ENCODE results near the gene INHBE. TPM values are rescaled to one million over a fixed set of nuclear protein-coding genes. Genes with fewer than 3 reads are reported as not detected.

INHBE gene
- total and polyA plus RNA-seq, 4 donors = 17.6 to 181 (median 110) TPM

GRCh38 chr12:57473886-57474285, 18.8 kb downstream of the INHBE start:
- WGBS = 88% methylated on average over 5 of the region's 5 CpGs
- peaks cover 4 to 20% (median 14%) of the 10 kb centered on the region in 4 donors for H3K4me1 ChIP-seq (ENCODE audit: control insufficient read depth in 4 of 4, insufficient read depth in 4 of 4, low read length in 3 of 4)
- DNase-seq (ENCODE audit: low spot score) = no peak

More at GRCh38 chr12:57473886-57474285, 18.8 kb downstream of the INHBE start:
- H3K9ac ChIP-seq (ENCODE audit: low read depth in 1 of 2, low read length in 2 of 2) = no peak overlapping the region
- no peak overlapping the region for H3K4me3 ChIP-seq (ENCODE audit: low read depth in 1 of 3, low read length in 3 of 3)
- peaks cover 0 to 2% (median 0%) of the 10 kb centered on the region in 4 donors for H3K36me3 ChIP-seq (ENCODE audit: control insufficient read depth in 4 of 4, insufficient read depth in 3 of 4, low read depth in 1 of 4, low read length in 3 of 4)
- H3K27ac ChIP-seq (ENCODE audit: low read depth in 1 of 2, low read length in 2 of 2) = no peak overlapping the region
- TF ChIP-seq, protein P1, sequence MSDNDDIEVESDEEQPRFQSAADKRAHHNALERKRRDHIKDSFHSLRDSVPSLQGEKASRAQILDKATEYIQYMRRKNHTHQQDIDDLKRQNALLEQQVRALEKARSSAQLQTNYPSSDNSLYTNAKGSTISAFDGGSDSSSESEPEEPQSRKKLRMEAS (IDR thresholded peaks at IDR 0.05) = no peak
- no peak for TF ChIP-seq JUND (IDR thresholded peaks at IDR 0.05)
- TF ChIP-seq HNF4G (IDR thresholded peaks at IDR 0.05) = no peak
- TF ChIP-seq TAF1 (conservative IDR thresholded peaks at IDR 0.05) = no peak
- no peak for TF ChIP-seq NR2F2 (IDR thresholded peaks at IDR 0.05)
- TF ChIP-seq RAD21 (IDR thresholded peaks at IDR 0.05) = no peak
- TF ChIP-seq EGR1 (IDR thresholded peaks at IDR 0.05; ENCODE audit: low read depth in 2 of 2) = no peak
- TF ChIP-seq ATF3 (IDR thresholded peaks at IDR 0.05) = no peak
- TF ChIP-seq, protein P2, sequence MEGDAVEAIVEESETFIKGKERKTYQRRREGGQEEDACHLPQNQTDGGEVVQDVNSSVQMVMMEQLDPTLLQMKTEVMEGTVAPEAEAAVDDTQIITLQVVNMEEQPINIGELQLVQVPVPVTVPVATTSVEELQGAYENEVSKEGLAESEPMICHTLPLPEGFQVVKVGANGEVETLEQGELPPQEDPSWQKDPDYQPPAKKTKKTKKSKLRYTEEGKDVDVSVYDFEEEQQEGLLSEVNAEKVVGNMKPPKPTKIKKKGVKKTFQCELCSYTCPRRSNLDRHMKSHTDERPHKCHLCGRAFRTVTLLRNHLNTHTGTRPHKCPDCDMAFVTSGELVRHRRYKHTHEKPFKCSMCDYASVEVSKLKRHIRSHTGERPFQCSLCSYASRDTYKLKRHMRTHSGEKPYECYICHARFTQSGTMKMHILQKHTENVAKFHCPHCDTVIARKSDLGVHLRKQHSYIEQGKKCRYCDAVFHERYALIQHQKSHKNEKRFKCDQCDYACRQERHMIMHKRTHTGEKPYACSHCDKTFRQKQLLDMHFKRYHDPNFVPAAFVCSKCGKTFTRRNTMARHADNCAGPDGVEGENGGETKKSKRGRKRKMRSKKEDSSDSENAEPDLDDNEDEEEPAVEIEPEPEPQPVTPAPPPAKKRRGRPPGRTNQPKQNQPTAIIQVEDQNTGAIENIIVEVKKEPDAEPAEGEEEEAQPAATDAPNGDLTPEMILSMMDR (IDR thresholded peaks at IDR 0.05; ENCODE audit: low read depth, low read length, missing input control) = no peak
- TF ChIP-seq SP1 (IDR thresholded peaks at IDR 0.05) = no peak
- TF ChIP-seq RXRA (IDR thresholded peaks at IDR 0.05) = no peak
- no peak for TF ChIP-seq HNF4A (conservative IDR thresholded peaks at IDR 0.05)
- no peak for TF ChIP-seq FOXA1 (IDR thresholded peaks at IDR 0.05)
- TF ChIP-seq, protein P3, sequence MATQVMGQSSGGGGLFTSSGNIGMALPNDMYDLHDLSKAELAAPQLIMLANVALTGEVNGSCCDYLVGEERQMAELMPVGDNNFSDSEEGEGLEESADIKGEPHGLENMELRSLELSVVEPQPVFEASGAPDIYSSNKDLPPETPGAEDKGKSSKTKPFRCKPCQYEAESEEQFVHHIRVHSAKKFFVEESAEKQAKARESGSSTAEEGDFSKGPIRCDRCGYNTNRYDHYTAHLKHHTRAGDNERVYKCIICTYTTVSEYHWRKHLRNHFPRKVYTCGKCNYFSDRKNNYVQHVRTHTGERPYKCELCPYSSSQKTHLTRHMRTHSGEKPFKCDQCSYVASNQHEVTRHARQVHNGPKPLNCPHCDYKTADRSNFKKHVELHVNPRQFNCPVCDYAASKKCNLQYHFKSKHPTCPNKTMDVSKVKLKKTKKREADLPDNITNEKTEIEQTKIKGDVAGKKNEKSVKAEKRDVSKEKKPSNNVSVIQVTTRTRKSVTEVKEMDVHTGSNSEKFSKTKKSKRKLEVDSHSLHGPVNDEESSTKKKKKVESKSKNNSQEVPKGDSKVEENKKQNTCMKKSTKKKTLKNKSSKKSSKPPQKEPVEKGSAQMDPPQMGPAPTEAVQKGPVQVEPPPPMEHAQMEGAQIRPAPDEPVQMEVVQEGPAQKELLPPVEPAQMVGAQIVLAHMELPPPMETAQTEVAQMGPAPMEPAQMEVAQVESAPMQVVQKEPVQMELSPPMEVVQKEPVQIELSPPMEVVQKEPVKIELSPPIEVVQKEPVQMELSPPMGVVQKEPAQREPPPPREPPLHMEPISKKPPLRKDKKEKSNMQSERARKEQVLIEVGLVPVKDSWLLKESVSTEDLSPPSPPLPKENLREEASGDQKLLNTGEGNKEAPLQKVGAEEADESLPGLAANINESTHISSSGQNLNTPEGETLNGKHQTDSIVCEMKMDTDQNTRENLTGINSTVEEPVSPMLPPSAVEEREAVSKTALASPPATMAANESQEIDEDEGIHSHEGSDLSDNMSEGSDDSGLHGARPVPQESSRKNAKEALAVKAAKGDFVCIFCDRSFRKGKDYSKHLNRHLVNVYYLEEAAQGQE (IDR thresholded peaks at IDR 0.05) = no peak
- TF ChIP-seq YY1 (IDR thresholded peaks at IDR 0.05) = no peak
- TF ChIP-seq FOXA2 (IDR thresholded peaks at IDR 0.05) = no peak
- no peak for TF ChIP-seq GABPA (IDR thresholded peaks at IDR 0.05 in 1 of 2, conservative IDR thresholded peaks at IDR 0.05 in 1 of 2)
- TF ChIP-seq, protein P4, sequence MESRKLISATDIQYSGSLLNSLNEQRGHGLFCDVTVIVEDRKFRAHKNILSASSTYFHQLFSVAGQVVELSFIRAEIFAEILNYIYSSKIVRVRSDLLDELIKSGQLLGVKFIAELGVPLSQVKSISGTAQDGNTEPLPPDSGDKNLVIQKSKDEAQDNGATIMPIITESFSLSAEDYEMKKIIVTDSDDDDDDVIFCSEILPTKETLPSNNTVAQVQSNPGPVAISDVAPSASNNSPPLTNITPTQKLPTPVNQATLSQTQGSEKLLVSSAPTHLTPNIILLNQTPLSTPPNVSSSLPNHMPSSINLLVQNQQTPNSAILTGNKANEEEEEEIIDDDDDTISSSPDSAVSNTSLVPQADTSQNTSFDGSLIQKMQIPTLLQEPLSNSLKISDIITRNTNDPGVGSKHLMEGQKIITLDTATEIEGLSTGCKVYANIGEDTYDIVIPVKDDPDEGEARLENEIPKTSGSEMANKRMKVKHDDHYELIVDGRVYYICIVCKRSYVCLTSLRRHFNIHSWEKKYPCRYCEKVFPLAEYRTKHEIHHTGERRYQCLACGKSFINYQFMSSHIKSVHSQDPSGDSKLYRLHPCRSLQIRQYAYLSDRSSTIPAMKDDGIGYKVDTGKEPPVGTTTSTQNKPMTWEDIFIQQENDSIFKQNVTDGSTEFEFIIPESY (IDR thresholded peaks at IDR 0.05) = no peak
- H3K27me3 ChIP-seq (ENCODE audit: control insufficient read depth in 4 of 4, insufficient read depth in 4 of 4, low read length in 3 of 4) = peaks cover 0 to 6% (median 3%) of the 10 kb centered on the region in 4 donors
- H3K9me3 ChIP-seq (ENCODE audit: control insufficient read depth in 4 of 4, low read length in 3 of 4) = no peaks in the 10 kb centered on the region
